ENCODE measurements around the gene NTRK2. TPM values are rescaled to one million over a fixed set of nuclear protein-coding genes. Genes with fewer than 3 reads are reported as not detected.

NTRK2 gene
- total RNA-seq, 1 experiment from 2014 or later = not detected

GRCh38 chr9:84997472-84997871, 327.9 kb downstream of the NTRK2 start:
- ChIA-PET CTCF (interaction anchor here (1.4 kb wide), 1 partner anchor 261 kb away, joined by 5 read pairs; no protein-coding TSS in a partner anchor), POLR2A (no interaction called here), RAD21 (ENCODE audit: low non-redundant PET in 1 of 2, low total read pairs in 2 of 2, uncharacterized antibody in 2 of 2, unreplicated experiment in 2 of 2) (no interaction called here)
- TF ChIP-seq EZH2phosphoT487 (IDR thresholded peaks at IDR 0.05; ENCODE audit: borderline replicate concordance) = no peak
- TF ChIP-seq YY1 (IDR thresholded peaks at IDR 0.05; ENCODE audit: extremely low read depth, insufficient replicate concordance, low read depth, low read length) = no peak
- no peak for TF ChIP-seq CEBPB (IDR thresholded peaks at IDR 0.05; ENCODE audit: low read depth)
- no peak for TF ChIP-seq JUND (IDR thresholded peaks at IDR 0.05)
- no peak for TF ChIP-seq EZH2 (IDR thresholded peaks at IDR 0.05)
- no peak for TF ChIP-seq SP1 (IDR thresholded peaks at IDR 0.05; ENCODE audit: low read depth)
- TF ChIP-seq CBX3 (IDR thresholded peaks at IDR 0.05; ENCODE audit: low read depth) = no peak
- TF ChIP-seq TCF7L2 (IDR thresholded peaks at IDR 0.05; ENCODE audit: borderline replicate concordance, extremely low read depth, insufficient read depth, insufficient read length) = no peak
- TF ChIP-seq POLR2AphosphoS5 (IDR thresholded peaks at IDR 0.05; ENCODE audit: low read depth, low read length) = no peak
- TF ChIP-seq EGR1 (IDR thresholded peaks at IDR 0.05; ENCODE audit: low read depth) = no peak
- no peak for TF ChIP-seq ATF3 (IDR thresholded peaks at IDR 0.05)
- no peak for TF ChIP-seq MAX (IDR thresholded peaks at IDR 0.05)
- no peak for TF ChIP-seq ELF1 (IDR thresholded peaks at IDR 0.05; ENCODE audit: borderline replicate concordance, low read depth)
- no peak for TF ChIP-seq FOSL1 (IDR thresholded peaks at IDR 0.05; ENCODE audit: low read depth)
- TF ChIP-seq REST (IDR thresholded peaks at IDR 0.05; ENCODE audit: low read depth) = no peak
- no peak for TF ChIP-seq RAD21 (IDR thresholded peaks at IDR 0.05; ENCODE audit: low read depth)
- TF ChIP-seq ZBTB33 (IDR thresholded peaks at IDR 0.05; ENCODE audit: extremely low read depth, insufficient replicate concordance, low read length) = no peak
- no peaks in the 10 kb centered on the region for H3K4me1 ChIP-seq (ENCODE audit: control insufficient read depth in 1 of 2, insufficient read depth in 2 of 2, low read length in 2 of 2)
- H3K9me3 ChIP-seq (ENCODE audit: control insufficient read depth in 1 of 2, insufficient read depth in 1 of 2, low read depth in 1 of 2, low read length in 2 of 2) = peaks cover 0 to 3% of the 10 kb centered on the region in 2 experiments; a peak in 1 of 4 replicates
- intact Hi-C loops (cut with micrococcal nuclease) = no loop called here
- H3K27me3 ChIP-seq (ENCODE audit: insufficient read depth, low read length) = peaks cover 20% of the 10 kb centered on the region
- H3K9me2 ChIP-seq (ENCODE audit: insufficient read depth) = no peaks in the 10 kb centered on the region
- no peak overlapping the region for H3K9ac ChIP-seq (ENCODE audit: low read length)
- no peak for DNase-seq (ENCODE audit: low read depth, low spot score)
- H4K20me1 ChIP-seq (ENCODE audit: insufficient read depth) = no peaks in the 10 kb centered on the region
- ATAC-seq = no peak
- no peak overlapping the region for H2AFZ ChIP-seq (ENCODE audit: low read depth, low read length, poor library complexity, severe bottlenecking)
- no peaks in the 10 kb centered on the region for H3K36me3 ChIP-seq (ENCODE audit: control insufficient read depth in 1 of 2, insufficient read depth in 2 of 2, low read length in 2 of 2)
- BruUV-seq (replicated peaks) = no TSS peak
- no peaks in the 10 kb centered on the region for H3K79me2 ChIP-seq (ENCODE audit: insufficient read depth, low read length)
- no peak overlapping the region for H3K4me3 ChIP-seq (replicated peaks in 1 of 2; ENCODE audit: low read depth in 1 of 2, low read length in 2 of 2)
- no peak overlapping the region for H3K27ac ChIP-seq (ENCODE audit: low read depth, low read length)
- H3K4me2 ChIP-seq (ENCODE audit: low read length) = no peak overlapping the region

Measured in HCT116 (cell line).